ENCODE results near the gene ISY1. TPM values are rescaled to one million over a fixed set of nuclear protein-coding genes. Genes with fewer than 3 reads are reported as not detected.
"Not testable (repeated sequence)": the region's sequence is repeated elsewhere in the genome, so short reads cannot be mapped to it uniquely, and the experiment has no call there.

The ISY1 gene
- total RNA-seq, 2 donors from 2014 or later, result 27.0 to 32.0 TPM

DNA sequence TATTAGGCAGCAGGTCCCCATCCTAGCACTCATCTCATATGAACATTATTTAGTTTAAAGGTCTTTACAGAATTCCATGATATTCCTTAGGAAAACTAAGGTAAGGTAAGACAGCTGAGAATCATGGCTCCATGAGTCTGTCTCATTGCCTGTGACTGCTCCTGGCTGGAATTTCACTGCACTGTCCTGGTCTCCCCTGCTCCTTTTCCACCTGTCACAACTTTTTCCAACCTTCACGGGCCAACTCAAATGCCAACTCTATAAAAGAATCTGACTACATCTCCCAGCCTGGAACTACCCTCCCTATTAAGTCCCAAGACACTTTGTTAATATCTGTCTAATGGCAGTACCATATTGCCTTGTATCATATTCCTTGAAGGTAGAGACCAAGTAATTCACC is 15.2 kb upstream of the ISY1 start:
- DNase-seq, result no peak
- intact Hi-C loops (cut with DNase I, micrococcal nuclease), result no loop called here
- ATAC-seq, result no peak

DNA sequence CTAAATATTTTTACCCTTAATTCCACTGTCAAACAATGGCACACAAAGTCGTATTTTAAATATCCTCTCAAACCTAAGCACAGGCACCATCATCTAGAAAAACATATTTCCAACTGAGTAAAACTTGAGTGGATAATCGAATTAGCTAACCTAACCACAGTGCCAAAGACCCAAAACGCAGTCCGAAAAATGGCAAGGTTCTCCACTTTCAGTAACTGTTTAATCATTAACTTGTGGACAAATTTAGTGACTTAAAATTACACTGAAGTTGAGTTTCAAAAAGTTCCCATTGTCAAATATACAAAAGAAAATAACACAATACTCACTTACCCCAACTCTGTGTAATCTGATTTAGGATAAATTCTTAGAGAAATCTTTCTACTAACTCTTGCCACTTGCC is 12.9 kb upstream of the ISY1 start:
- DNase-seq (no peak), ATAC-seq (no peak)
- intact Hi-C loops (cut with DNase I, micrococcal nuclease), result no loop called here

DNA sequence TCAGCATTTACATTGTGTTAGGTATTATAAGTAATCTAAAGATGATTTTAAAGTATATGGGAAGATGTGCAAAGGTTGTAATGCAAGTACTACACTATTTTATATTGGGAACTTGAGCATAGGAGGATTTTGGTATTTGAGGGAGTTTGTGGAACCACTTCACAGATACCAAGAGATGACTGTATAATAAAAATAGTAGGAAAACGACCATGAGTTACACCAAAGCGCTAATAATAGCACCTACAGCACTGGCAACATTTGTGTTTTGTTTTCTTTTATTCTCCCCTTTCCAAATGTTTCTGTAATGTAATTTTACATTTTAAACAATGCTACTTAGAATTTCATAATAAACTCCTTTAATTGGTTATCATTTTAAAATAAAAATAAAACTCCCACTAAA is 12.3 kb upstream of the ISY1 start:
- DNase-seq, result no peak
- intact Hi-C loops (cut with DNase I, micrococcal nuclease), result no loop called here
- ATAC-seq, result no peak

DNA sequence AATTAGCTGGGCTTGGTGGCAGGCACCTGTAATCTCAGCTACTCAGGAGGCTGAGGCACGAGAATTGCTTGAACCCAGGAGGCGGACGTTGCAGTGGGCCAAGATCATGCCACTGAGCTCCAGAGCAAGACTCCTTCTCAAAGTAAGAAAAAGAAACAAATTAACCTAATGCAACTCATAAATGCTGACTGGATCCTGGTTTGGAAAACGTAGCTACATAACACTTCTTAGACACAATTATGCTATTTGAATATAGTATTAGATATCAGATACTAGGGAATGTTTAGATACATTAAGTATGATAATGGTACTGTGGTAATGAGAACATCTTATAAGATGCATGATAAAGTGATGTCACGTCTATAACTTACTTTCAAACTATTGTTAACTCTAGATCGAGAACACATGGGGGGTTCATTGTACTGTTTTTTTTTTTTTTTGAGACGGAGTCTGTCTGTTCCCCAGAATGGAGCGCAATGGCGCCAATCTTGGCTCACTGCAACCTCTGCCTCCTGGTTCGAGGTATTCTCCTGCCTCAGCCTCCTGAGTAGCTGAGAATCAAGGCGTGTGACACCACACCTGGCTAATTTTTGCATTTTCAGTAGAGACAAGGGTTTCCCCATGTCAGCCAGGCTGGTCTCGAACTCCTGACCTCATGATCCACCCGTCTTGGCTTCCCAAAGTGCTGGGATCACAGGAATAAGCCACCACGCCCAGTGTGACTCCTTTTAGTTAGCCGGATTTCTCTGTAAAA is 5.9 kb upstream of the ISY1 start:
- no peak for ATAC-seq
- DNase-seq, result no peak
- intact Hi-C loops (cut with DNase I, micrococcal nuclease), result no loop called here

DNA sequence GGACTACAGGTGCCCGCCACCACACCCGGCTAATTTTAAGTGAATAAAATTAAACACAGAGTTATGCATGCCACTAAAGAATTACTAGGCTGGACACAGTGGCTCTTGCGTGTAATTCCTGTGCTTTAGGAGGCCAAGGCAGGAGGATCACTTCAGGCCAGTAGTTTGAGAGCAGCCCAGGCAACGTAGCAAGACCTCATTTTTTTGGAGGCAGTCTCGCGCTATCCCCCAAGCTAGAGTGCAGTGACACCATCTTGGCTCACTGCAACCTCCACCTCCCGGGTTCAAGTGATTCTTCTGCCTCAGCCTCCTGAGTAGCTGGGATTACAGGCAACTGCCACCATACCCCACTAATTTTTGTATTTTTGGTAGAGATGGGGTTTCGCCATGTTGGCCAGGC is 4.7 kb upstream of the ISY1 start:
- intact Hi-C loops (cut with DNase I, micrococcal nuclease); DNase-seq; ATAC-seq: not testable (repeated sequence)

DNA sequence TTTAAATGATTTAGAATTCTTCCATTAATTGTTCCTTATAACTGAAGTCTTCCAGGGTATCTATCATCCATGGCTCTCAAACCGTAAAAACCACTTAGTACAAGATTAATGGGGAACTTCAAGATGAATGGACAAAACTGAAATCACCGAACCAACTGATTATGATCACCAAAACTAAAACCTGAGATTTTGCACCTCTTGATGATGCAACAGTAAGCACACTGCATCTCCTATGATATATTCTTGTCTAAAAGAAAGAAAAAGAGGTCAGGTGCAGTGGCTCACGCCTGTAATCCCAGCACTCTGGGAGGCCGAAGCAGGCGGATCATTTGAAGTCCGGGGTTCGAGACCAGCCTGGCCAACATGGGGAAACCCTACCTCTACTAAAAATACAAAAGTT is 3.6 kb upstream of the ISY1 start:
- no peak for ATAC-seq
- DNase-seq, result no peak
- intact Hi-C loops (cut with DNase I, micrococcal nuclease), result no loop called here

DNA sequence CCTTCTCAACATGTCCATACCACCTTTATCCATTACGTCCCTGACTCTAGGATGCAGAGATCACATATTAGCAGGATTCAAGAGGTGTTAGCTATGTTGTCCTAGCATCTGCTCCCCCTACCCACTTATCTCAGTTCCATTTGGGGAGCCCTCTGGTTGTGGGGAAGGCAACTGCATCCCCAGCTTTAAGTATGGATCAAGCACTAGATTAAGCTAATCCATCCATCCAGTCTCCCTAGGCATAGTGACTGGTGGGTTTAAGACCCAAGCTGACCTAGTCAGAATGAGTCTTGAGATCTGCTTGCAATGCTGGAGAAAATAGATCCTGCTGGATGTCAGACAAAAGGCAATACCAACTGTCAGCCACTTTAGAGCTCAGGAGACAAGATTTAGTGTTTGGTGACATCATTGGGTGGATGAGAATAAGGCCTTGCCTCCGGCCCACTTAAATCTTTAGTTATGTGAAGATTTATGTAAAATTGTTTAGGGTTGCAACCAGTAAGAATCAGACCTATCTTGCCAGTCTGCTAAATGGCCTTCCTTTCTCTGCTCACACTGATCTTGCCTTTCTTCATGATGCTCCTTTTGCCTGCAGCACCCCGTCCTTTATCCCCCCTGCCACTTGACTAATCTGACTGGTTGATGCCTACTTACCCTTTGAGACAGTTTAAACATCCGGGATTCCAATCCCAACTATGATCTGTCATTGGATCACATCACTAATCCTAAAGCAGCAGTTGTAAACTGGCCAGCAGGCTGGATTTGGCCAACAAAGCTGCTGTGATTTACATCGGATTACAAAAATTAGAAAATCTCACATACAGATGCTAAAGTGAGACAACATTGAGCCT is 2.1 kb upstream of the ISY1 start:
- intact Hi-C loops (cut with DNase I, micrococcal nuclease), result no loop called here
- ATAC-seq, result no peak
- no peak for DNase-seq

DNA sequence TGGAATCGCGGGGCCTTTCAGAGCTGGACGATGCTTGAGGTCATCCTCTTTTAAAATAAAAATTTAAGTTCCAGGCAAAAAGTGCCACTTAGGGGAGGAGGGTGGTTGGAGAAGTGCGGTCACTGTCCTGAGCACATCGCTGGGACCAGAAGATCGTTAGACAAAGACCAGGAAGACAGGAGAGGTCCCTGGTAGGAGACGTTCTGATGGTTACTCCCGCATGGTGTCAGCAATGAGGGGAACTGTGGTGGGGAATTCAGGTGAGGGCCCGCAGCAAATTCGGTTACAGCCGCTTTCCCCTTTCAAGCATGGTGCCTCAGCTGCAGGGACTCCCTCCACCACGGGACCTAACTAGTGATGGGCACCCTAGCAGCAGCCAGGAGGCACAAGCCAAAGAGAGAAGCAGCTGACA is 1.0 kb upstream of the ISY1 start:
- intact Hi-C loops (cut with DNase I, micrococcal nuclease), result no loop called here
- DNase-seq, result peak; percentile 33 to 35
- peak; percentile 26 for ATAC-seq

DNA sequence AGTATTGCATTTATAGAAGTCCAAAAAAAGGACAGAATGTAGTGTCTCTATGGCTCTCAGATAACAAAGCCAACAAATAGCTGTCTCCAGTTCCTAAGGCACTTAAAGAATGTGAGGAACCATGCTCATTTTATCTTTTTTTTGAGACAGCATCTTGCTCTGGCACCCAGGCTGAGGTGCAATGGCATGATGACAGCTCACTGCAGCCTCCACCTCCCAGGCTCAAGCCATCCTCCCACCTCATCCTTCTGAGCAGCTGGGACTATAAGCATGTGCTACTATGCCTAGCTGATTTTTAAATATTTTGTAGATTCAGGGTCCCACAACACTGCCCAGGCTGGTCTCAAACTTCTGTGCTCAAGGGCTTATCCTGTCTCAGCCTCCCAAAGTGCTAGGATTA is 16.1 kb downstream of the ISY1 start:
- intact Hi-C loops (cut with DNase I, micrococcal nuclease), result no loop called here
- no peak for ATAC-seq

DNA sequence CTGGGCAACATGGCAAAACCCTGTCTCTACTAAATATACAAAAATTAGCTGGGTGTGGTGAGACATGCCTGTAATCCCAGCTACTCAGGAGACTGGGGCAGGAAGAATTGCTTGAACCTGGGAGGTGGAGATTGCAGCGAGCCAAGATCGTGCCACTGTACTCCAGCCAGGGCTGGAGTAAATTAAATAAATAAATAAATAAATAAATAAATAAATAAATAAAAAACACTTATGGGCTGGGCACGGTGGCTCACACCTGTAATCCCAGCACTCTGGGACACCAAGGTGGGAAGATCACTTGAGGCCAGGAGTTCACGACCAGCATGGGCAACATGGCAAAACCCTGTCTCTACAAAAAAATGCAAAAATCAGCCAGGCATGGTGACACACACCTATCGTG is 19.9 kb downstream of the ISY1 start:
- DNase-seq; ATAC-seq; intact Hi-C loops (cut with DNase I, micrococcal nuclease): not testable (repeated sequence)

More for the DNA sequence above, 16.1 kb downstream of the ISY1 start:
- DNase-seq, result no peak

DNA sequence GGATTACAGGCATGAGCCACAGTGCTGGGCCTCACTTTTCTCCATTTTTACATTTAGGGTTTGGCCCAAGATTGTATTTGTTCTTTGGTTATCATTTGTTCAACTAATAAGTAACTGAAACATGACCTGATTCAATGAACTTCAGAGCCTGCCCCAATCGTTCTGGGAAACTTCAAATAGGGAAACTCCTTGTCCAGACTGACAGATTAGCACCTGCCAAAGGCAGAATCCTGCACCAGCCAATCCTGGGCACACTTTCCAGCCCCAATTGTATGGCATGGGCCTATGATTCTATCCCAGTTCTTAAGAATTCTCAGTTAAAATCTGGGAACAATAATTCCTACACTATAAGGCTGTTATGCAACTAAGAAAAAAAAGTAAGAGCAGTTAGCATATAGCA is 21.0 kb downstream of the ISY1 start:
- intact Hi-C loops (cut with DNase I, micrococcal nuclease), result no loop called here
- DNase-seq, result no peak
- no peak for ATAC-seq

DNA sequence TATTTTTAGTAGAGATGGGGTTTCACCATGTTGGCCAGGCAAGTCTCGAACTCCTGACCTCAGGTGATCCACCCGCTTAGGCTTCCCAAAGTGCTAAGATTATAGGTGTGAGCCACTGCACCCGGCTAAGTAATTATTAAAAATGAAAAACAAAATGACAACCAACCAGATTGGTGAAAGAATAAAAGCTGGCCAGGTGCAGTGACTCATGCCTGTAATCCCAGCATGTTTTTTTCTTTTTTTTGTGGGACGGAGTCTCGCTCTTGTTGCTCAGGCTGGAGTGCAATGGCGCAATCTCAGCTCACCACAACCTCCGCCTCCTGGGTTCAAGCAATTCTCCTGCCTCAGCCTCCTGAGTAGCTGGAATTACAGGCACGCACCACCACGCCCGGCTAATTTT is 24.6 kb downstream of the ISY1 start:
- intact Hi-C loops (cut with DNase I, micrococcal nuclease); ATAC-seq; DNase-seq: not testable (repeated sequence)

DNA sequence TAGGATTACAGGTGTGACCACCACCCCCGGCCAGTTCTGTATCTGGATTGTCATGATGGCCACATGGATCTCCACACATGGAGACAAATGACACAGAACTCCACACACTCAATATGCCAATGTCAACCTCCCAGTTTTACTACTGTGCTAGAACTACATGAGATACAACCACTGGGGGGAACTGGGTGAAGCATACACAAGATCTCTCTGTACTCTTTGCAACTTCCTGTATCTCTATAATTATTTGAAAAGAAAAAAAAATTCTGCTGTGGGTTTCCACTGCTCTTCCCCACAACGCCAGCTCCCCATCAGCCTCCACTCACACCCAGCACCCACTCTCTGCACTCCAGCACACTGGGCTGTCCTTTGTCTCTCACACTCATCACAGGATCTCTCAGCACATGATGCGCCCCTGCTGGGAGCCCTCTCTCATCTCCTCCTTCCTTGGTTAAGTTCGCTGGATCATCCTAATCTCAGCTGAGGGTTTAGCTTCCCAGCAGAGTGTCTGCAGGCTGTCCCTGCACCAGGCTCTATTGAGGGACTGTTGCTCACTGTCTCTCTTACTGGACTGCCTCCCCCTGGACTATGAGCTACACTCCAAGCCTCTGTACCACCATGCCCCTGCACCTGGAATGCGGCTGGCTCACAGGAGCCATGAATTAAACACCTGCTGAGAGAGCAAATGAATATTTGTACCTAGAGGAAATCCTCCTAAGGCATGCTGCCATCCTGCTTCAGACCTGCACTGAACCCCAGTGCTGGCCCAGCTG is 28.6 kb downstream of the ISY1 start:
- DNase-seq (no peak), ATAC-seq (no peak)
- intact Hi-C loops (cut with DNase I, micrococcal nuclease), result no loop called here

DNA sequence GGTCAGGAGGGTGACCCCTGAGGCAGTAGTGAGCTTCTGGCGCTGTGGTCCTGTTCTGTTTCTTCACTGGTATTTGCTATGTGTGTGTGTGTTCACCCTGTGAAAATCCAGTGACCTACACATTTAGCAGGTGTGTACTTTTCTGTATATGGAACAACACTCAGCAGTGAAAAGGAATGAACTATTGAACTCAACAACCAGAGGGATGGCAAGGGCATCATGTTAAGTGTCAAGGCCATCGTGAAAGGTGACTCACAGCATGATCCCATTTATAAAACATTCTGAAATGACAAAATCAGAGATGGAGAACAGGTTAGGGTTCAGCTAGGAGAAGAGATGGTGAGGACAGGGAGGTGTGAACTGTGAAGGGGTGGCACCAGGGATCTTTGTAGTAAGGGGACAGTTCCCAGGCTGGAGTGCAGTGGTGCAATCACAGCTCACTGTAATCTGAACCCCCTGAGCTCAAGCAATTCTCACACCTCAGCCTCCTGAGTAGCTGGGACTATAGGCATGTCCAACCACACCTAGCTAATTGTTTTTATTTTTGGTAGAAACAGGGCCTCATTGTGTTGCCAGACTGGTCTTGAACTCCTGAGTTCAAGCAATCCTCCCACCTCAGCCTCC is 29.3 kb downstream of the ISY1 start:
- no peak for DNase-seq
- intact Hi-C loops (cut with DNase I, micrococcal nuclease), result no loop called here
- ATAC-seq, result no peak

DNA sequence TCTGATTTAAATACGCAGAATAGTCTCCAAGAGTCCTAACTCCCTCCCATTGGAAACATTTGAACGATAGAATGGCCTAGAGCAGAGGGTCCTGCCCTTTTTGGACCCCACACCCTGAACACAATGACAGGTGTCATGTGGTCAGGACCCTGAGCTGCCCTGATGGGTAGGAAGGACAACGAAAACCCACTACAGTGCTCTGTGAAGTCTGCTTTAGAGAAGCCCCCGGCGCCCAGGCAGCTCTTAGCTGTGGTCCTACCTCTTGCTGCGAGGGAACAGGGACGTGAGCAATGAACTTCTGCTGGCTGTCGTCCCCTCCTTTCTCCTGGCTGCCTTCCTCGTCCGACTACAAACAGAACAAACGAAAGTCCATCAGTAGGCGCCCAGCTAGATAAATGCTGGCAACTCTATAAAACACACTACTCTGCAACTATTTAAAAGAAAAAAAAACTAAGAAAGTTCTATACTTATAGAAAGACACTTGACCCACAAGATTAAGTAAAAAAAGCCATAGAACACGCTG is 30.5 kb downstream of the ISY1 start:
- DNase-seq (no peak), ATAC-seq (no peak)
- intact Hi-C loops (cut with DNase I, micrococcal nuclease), result no loop called here

DNA sequence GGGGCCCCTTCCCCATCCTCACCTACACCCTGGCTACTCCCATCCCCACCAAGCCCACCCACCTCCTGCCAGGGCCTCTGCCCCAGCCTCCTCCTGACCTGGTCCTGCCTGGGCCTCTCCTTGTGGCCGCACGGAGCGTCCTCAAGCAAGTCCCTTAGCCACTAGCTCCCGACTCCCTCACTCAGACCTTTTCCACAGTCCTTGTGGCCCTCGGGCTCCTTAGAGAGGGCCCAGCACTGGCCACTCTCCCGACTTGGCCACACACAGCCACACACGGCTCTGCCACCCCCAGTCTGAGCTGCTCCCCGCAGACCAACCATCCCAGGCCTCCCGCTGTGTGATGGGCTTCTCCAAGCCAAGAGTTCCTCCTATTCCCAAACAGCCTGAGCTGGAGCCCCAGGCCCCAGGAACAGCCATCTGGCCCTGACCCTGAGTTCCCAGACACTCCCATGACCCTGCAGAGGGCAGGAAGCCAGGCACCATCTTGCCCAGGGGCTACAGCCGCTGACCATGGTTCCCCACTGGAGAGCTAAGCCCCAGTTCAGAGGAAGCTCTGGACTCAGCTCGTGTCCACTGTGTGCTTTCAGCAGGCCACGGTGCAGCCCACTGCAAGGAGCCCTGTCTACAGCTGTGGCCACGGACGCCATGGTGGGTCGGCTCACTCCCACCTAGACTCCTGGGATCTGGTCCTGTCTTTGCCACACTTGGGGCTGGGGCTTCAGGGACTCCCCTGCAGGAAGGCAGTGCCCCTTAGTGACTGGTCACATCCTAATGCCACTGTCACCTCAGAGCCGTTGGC is 32.3 kb downstream of the ISY1 start:
- ATAC-seq (no peak), DNase-seq (no peak)
- intact Hi-C loops (cut with DNase I, micrococcal nuclease), result no loop called here

DNA sequence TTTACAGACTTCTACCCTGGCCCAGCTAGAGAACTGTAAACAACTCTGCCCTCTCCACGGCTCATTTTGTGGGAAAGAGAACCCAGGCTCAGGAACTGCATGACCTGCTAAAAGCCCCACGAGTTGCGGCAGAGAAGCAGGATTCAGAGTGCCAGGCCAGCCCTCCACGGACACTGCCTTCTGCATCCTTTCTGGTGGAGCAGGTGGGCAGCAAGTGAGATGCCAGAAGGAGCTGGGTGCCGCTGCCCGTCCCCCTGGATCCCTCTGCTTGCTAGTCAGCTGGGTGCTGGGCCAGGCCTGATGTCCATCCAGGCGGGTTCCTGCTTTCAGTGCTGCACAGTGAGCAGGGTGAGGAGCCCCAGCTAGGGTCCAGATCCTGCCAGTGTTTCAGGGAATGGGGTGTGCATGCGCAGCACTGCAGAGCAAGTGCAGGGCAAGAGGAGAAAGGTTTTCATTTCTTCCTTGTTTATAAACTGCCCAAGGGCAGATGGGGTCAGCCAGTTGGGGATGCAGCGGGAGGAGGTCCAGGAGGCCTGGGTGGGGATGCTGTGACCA is 34.1 kb downstream of the ISY1 start:
- DNase-seq, result no peak
- ATAC-seq, result no peak
- intact Hi-C loops (cut with DNase I, micrococcal nuclease), result no loop called here

All from left colon (tissue), 2 donors.